ENCODE data around the gene APBA2. TPM values are rescaled to one million over a fixed set of nuclear protein-coding genes. Genes with fewer than 3 reads are reported as not detected.

The APBA2 gene
- total and polyA plus RNA-seq, 8 donors = 0.45 to 13.3 (median 2.0) TPM; not detected in 1

- Histone ChIP-seq H3K4me3 (peak overlapping the region in 1 of 4 donors; percentile 15), H3K27ac (no peak overlapping the region), H3K4me1 (no peaks in the 10 kb centered on the region), H3K27me3 (peaks cover 0 to 39% (median 0%) of the 10 kb centered on the region in 3 donors), H3K36me3 (no peaks in the 10 kb centered on the region), H3K9me3 (no peaks in the 10 kb centered on the region)
- no peak for DNase-seq
- intact Hi-C loops (cut with DNase I; ENCODE audit: low total_unique reads) = no loop called here
- no peak for TF ChIP-seq POLR2AphosphoS5 (IDR thresholded peaks at IDR 0.05)
- TF ChIP-seq POLR2A (IDR thresholded peaks at IDR 0.05) = no peak
- no peak for TF ChIP-seq CTCF (IDR thresholded peaks at IDR 0.05)
- TF ChIP-seq EP300 (IDR thresholded peaks at IDR 0.05) = no peak
- WGBS, 5 donors = 66 to 80% (median 73%) methylated on average over 15 to 17 of the region's 17 CpGs
These were observed 33.4 kb downstream of the APBA2 start for GRCh38 chr15:28919201-28919635.

GRCh38 chr15:28919679-28920655, 34.2 kb downstream of the APBA2 start:
- WGBS, 5 donors = 68 to 85% (median 82%) methylated on average over 13 of the region's 13 CpGs
- intact Hi-C loops (cut with DNase I; ENCODE audit: low total_unique reads) = no loop called here
- H3K4me3 ChIP-seq = peak overlapping the region in 1 of 4 donors; percentile 15

GRCh38 chr15:28920781-28921331, 35.1 kb downstream of the APBA2 start:
- intact Hi-C loops (cut with DNase I; ENCODE audit: low total_unique reads) = no loop called here
- no peak overlapping the region for H3K4me3 ChIP-seq
- peaks cover 0 to 37% (median 0%) of the 10 kb centered on the region in 3 donors for H3K27me3 ChIP-seq
- 59 to 76% (median 65%) methylated on average over 4 to 5 of the region's 5 CpGs for WGBS, 5 donors
- H3K4me1 ChIP-seq = no peaks in the 10 kb centered on the region
- H3K9me3 ChIP-seq = no peaks in the 10 kb centered on the region
- no peak for DNase-seq
- H3K36me3 ChIP-seq = no peaks in the 10 kb centered on the region
- H3K27ac ChIP-seq = no peak overlapping the region
- no peak for TF ChIP-seq EP300 (IDR thresholded peaks at IDR 0.05)

More at GRCh38 chr15:28919679-28920655, 34.2 kb downstream of the APBA2 start:
- Histone ChIP-seq H3K27me3 (peaks cover 0 to 39% (median 0%) of the 10 kb centered on the region in 3 donors), H3K36me3 (no peaks in the 10 kb centered on the region), H3K4me1 (no peaks in the 10 kb centered on the region), H3K9me3 (no peaks in the 10 kb centered on the region), H3K27ac (no peak overlapping the region)
- DNase-seq = no peak
- TF ChIP-seq POLR2AphosphoS5 (IDR thresholded peaks at IDR 0.05) (no peak), CTCF (IDR thresholded peaks at IDR 0.05) (no peak), POLR2A (IDR thresholded peaks at IDR 0.05) (no peak), EP300 (IDR thresholded peaks at IDR 0.05) (no peak)

GRCh38 chr15:28921336-28921735, 35.6 kb downstream of the APBA2 start:
- DNase-seq = no peak
- intact Hi-C loops (cut with DNase I; ENCODE audit: low total_unique reads) = no loop called here
- H3K36me3 ChIP-seq = no peaks in the 10 kb centered on the region
- no peak overlapping the region for H3K27ac ChIP-seq
- no peaks in the 10 kb centered on the region for H3K4me1 ChIP-seq
- peaks cover 0 to 32% (median 0%) of the 10 kb centered on the region in 3 donors for H3K27me3 ChIP-seq
- no peak overlapping the region for H3K4me3 ChIP-seq
- H3K9me3 ChIP-seq = no peaks in the 10 kb centered on the region
- TF ChIP-seq POLR2A (IDR thresholded peaks at IDR 0.05) (no peak), EP300 (IDR thresholded peaks at IDR 0.05) (no peak), POLR2AphosphoS5 (IDR thresholded peaks at IDR 0.05) (no peak), CTCF (IDR thresholded peaks at IDR 0.05) (no peak)
- 77 to 82% (median 80%) methylated on average over 10 of the region's 10 CpGs for WGBS, 5 donors

Data from stomach (tissue), 9 donors.